ENCODE results near the gene FNTB. TPM values are rescaled to one million over a fixed set of nuclear protein-coding genes. Genes with fewer than 3 reads are reported as not detected.

Gene FNTB
- total RNA-seq, 4 donors from 2014 or later: 34.0 to 48.6 (median 38.8) TPM

- WGBS, 2 donors: 93 to 95% methylated on average over 3 of the region's 3 CpGs
- no peak overlapping the region for H3K4me3 ChIP-seq (ENCODE audit: low read depth, poor library complexity, severe bottlenecking)
- DNase-seq (ENCODE audit: low spot score in 2 of 2): peak in 1 of 2 donors; percentile 62
- no peak for TF ChIP-seq POLR2A (IDR thresholded peaks at IDR 0.05)
- no peak for TF ChIP-seq CTCF (IDR thresholded peaks at IDR 0.05)
- intact Hi-C loops (cut with DNase I; ENCODE audit: low total_unique reads): no loop called here
Observed at GRCh38 chr14:65015391-65015790, 28.7 kb downstream of the FNTB start.

- DNase-seq (ENCODE audit: low spot score in 2 of 2): peak in 1 of 2 donors; percentile 78
- no peak overlapping the region for H3K4me3 ChIP-seq (ENCODE audit: low read depth, poor library complexity, severe bottlenecking)
- WGBS, 2 donors: 85 to 89% methylated on average over 4 of the region's 4 CpGs
- intact Hi-C loops (cut with DNase I; ENCODE audit: low total_unique reads): no loop called here
- TF ChIP-seq POLR2A (IDR thresholded peaks at IDR 0.05) (no peak), CTCF (IDR thresholded peaks at IDR 0.05) (no peak)
Observed at GRCh38 chr14:65016471-65016870, 29.8 kb downstream of the FNTB start.

- 74 to 76% methylated on average over 9 of the region's 9 CpGs for WGBS, 2 donors
Observed at GRCh38 chr14:65019944-65020566, 33.4 kb downstream of the FNTB start.

GRCh38 chr14:65024957-65025356 is 38.3 kb downstream of the FNTB start:
- intact Hi-C loops (cut with DNase I; ENCODE audit: low total_unique reads): no loop called here
- no peak overlapping the region for H3K4me3 ChIP-seq (ENCODE audit: low read depth, poor library complexity, severe bottlenecking)
- DNase-seq (ENCODE audit: low spot score in 2 of 2): peak; percentile 65 to 77
- no peak for TF ChIP-seq POLR2A (IDR thresholded peaks at IDR 0.05)
- TF ChIP-seq CTCF (IDR thresholded peaks at IDR 0.05): no peak
- 56 to 62% methylated on average over 5 of the region's 5 CpGs for WGBS, 2 donors

More at GRCh38 chr14:65019944-65020566, 33.4 kb downstream of the FNTB start:
- no peak overlapping the region for H3K4me3 ChIP-seq (ENCODE audit: low read depth, poor library complexity, severe bottlenecking)
- intact Hi-C loops (cut with DNase I; ENCODE audit: low total_unique reads): no loop called here
- peak in 1 of 2 donors; percentile 64 for DNase-seq (ENCODE audit: low spot score in 2 of 2)
- TF ChIP-seq POLR2A (IDR thresholded peaks at IDR 0.05) (no peak), CTCF (IDR thresholded peaks at IDR 0.05) (no peak)

GRCh38 chr14:65025818-65026217 is 39.1 kb downstream of the FNTB start:
- no peak for TF ChIP-seq CTCF (IDR thresholded peaks at IDR 0.05)
- TF ChIP-seq POLR2A (IDR thresholded peaks at IDR 0.05): no peak
- intact Hi-C loops (cut with DNase I; ENCODE audit: low total_unique reads): no loop called here
- DNase-seq (ENCODE audit: low spot score in 2 of 2): no peak
- no peak overlapping the region for H3K4me3 ChIP-seq (ENCODE audit: low read depth, poor library complexity, severe bottlenecking)
- 59 to 64% methylated on average over 6 of the region's 6 CpGs for WGBS, 2 donors

GRCh38 chr14:65026526-65026925 is 39.8 kb downstream of the FNTB start:
- intact Hi-C loops (cut with DNase I; ENCODE audit: low total_unique reads): no loop called here

More at GRCh38 chr14:65026526-65026925, 39.8 kb downstream of the FNTB start:
- no peak overlapping the region for H3K4me3 ChIP-seq (ENCODE audit: low read depth, poor library complexity, severe bottlenecking)
- no peak for TF ChIP-seq POLR2A (IDR thresholded peaks at IDR 0.05)
- WGBS, 2 donors: 56 to 69% methylated on average over 9 of the region's 9 CpGs
- peak in 1 of 2 donors; percentile 74 for DNase-seq (ENCODE audit: low spot score in 2 of 2)

Data from lower leg skin (tissue), 4 donors.